ENCODE measurements around the gene SLC17A2.

- no peak for TF ChIP-seq YY1 (IDR thresholded peaks at IDR 0.05; ENCODE audit: low read depth)
- no peak for TF ChIP-seq RAD21 (IDR thresholded peaks at IDR 0.05; ENCODE audit: low read depth)
- TF ChIP-seq EGR1 (IDR thresholded peaks at IDR 0.05) = no peak
- TF ChIP-seq EP300 (IDR thresholded peaks at IDR 0.05; ENCODE audit: borderline replicate concordance) = no peak
- no peak for TF ChIP-seq CEBPB (IDR thresholded peaks at IDR 0.05)
- no peak for TF ChIP-seq MAX (IDR thresholded peaks at IDR 0.05)
- TF ChIP-seq FOXM1 (IDR thresholded peaks at IDR 0.05; ENCODE audit: borderline replicate concordance, low read depth) = no peak
Observed at GRCh38 chr6:25943887-25944286, 13.4 kb upstream of the SLC17A2 start.
